Large intestine (tissue), 12 donors: Measurements from ENCODE around the gene PRCC. TPM values are rescaled to one million over a fixed set of nuclear protein-coding genes. Genes with fewer than 3 reads are reported as not detected.

ENCODE experiments used
- DNase-seq, 2 donors: peaks; one replicate each; pipeline versions ENCODE4 v3.0.0 to v3.0.0-alpha.2; 2013
- H3K27ac ChIP-seq: one replicate; pipeline ENCODE4 v1.5.1; 2013; ENCODE audit warnings: low read length
- H3K27me3 ChIP-seq: 2 replicates; pipeline ENCODE4 v1.6.1; 2013; ENCODE audit warnings: low read length; ENCODE audit not compliant: control insufficient read depth, insufficient read depth
- H3K36me3 ChIP-seq: 2 replicates; pipeline ENCODE4 v1.6.1; 2013; ENCODE audit warnings: low read length; ENCODE audit not compliant: control insufficient read depth, insufficient read depth
- H3K4me1 ChIP-seq: one replicate; pipeline ENCODE4 v1.6.1; 2013; ENCODE audit warnings: low read length; ENCODE audit not compliant: control insufficient read depth, insufficient read depth
- H3K4me3 ChIP-seq: one replicate; pipeline ENCODE4 v1.5.1; 2013; ENCODE audit warnings: low read length
- H3K9me3 ChIP-seq: one replicate; pipeline ENCODE4 v1.6.1; 2013; ENCODE audit warnings: mild to moderate bottlenecking, low read depth, low read length, moderate library complexity; ENCODE audit not compliant: control insufficient read depth
- WGBS: methylation state at CpG from one replicate; pipeline ENCODE4 v1.1.5; 2013; ENCODE audit warnings: low lambda C conversion rate; ENCODE audit not compliant: insufficient coverage; 5-methylcytosine and 5-hydroxymethylcytosine counted together
- long read RNA-seq, 11 donors: transcript quantifications; one replicate each; lab custom pipeline, GENCODE V29; 2026
- polyA plus RNA-seq: library from polyadenylated mRNA; unstranded; fragments of 120-200 nt; gene quantifications from one replicate; pipeline ENCODE4 v1.2.1, GENCODE V29; 2013

The PRCC gene, protein sequence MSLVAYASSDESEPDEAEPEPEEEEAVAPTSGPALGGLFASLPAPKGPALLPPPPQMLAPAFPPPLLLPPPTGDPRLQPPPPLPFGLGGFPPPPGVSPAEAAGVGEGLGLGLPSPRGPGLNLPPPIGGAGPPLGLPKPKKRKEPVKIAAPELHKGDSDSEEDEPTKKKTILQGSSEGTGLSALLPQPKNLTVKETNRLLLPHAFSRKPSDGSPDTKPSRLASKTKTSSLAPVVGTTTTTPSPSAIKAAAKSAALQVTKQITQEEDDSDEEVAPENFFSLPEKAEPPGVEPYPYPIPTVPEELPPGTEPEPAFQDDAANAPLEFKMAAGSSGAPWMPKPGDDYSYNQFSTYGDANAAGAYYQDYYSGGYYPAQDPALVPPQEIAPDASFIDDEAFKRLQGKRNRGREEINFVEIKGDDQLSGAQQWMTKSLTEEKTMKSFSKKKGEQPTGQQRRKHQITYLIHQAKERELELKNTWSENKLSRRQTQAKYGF
- 61.3 TPM for polyA plus RNA-seq
- long read RNA-seq, donor 1, partial matches to known transcripts, result 0 of 4 reads
- long read RNA-seq, donor 1, other reads (novel, unspliced or antisense), result 0 of 4 reads
- long read RNA-seq, donor 2, transcript PRCC-201 (7 exons, 2,105 nt), result major isoform, 11 of 18 reads
- long read RNA-seq, donor 2, partial matches to known transcripts, result 5 of 18 reads
- long read RNA-seq, donor 2, other reads (novel, unspliced or antisense), result 0 of 18 reads
- long read RNA-seq, donor 3, result 0 reads
- long read RNA-seq, donor 4, partial matches to known transcripts, result 0 of 4 reads
- long read RNA-seq, donor 4, other reads (novel, unspliced or antisense), result 0 of 4 reads
- long read RNA-seq, donor 5, transcript PRCC-201 (7 exons, 2,105 nt), result major isoform, 8 of 8 reads
- long read RNA-seq, donor 5, partial matches to known transcripts, result 0 of 8 reads
- long read RNA-seq, donor 5, other reads (novel, unspliced or antisense), result 0 of 8 reads
- long read RNA-seq, donor 6, transcript PRCC-201 (7 exons, 2,105 nt), result major isoform, 10 of 18 reads
- long read RNA-seq, donor 6, partial matches to known transcripts, result 8 of 18 reads
- long read RNA-seq, donor 6, other reads (novel, unspliced or antisense), result 0 of 18 reads
- long read RNA-seq, donor 7, transcript PRCC-201 (7 exons, 2,105 nt), result major isoform, 9 of 53 reads
- long read RNA-seq, donor 7, partial matches to known transcripts, result 30 of 53 reads
- long read RNA-seq, donor 7, other reads (novel, unspliced or antisense), result 13 of 53 reads
- long read RNA-seq, donor 8, transcript PRCC-201 (7 exons, 2,105 nt), result major isoform, 16 of 16 reads
- long read RNA-seq, donor 8, partial matches to known transcripts, result 0 of 16 reads
- long read RNA-seq, donor 8, other reads (novel, unspliced or antisense), result 0 of 16 reads
- long read RNA-seq, donor 9, transcript PRCC-201 (7 exons, 2,105 nt), result major isoform, 12 of 122 reads
- long read RNA-seq, donor 9, partial matches to known transcripts, result 88 of 122 reads
- long read RNA-seq, donor 9, other reads (novel, unspliced or antisense), result 20 of 122 reads
- long read RNA-seq, donor 10, transcript PRCC-201 (7 exons, 2,105 nt), result major isoform, 16 of 17 reads
- long read RNA-seq, donor 10, partial matches to known transcripts, result 0 of 17 reads
- long read RNA-seq, donor 10, other reads (novel, unspliced or antisense), result 0 of 17 reads
- long read RNA-seq, donor 11, transcript PRCC-201 (7 exons, 2,105 nt), result major isoform, 10 of 69 reads
- long read RNA-seq, donor 11, partial matches to known transcripts, result 38 of 69 reads
- long read RNA-seq, donor 11, other reads (novel, unspliced or antisense), result 20 of 69 reads

DNA sequence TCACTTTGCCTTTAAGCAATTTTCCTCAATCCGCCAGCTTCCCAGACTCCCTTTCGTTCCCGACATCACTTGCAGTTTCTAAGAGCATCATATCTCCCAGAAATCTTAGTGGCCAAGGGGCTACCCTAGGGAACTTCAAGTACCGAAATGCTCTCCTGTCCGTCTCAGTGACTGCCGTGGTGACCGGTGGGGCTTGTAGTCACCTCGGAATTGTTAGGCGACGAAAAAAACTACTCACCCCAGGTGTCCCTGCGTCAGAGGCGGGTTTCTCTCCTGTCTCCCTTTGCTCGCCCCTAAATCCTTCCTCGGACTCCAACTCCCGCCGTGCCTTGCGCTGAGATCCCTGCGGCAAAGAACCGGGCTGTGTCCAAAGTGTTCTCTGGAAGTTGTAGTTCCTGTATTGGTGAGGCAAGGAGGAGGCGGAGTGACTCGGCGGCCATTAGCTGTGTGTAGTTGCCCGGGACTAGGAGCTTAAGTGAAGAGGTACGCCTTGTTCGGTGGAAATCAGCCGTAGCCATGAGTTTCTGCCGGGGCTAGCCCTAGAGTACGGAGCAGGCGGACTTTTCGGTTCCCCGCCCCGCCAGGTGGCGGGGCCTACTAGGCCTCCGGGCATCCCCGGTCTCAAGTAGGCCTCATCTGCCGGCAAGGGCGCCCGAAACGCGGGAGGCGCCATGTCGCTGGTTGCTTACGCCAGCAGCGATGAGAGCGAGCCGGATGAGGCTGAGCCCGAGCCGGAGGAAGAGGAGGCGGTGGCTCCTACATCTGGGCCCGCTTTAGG is at the start of gene PRCC:
PRCC (plus strand) TSS at position 435 of the 778 bp plus-strand sequence; CDS start at position 672, 237 bp downstream.
- peak; percentile 100 for DNase-seq
- no CpG with 5 or more reads among the region's 50 CpGs for WGBS

DNA sequence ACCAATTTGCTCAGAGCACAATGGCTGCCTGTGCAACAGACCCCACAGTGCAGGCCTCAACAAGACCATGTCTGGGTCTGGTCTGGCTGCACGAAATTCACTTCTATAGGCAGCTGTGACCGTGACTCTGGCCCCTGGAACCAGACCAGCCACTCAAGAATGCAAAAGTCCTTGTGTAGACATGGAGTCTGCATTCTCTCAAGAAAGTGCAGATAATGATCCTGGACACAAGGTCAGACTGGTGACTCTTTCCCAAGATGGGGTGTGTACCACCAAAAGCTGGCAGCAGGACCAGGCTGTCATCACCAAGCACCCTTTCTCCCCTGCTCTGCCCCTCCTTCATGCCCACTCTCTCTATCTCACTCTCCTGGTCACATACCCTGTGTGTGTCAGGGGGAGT is 46.2 kb upstream of the PRCC start:
- Histone ChIP-seq H3K4me1 (peaks cover 10% of the 10 kb centered on the region), H3K27me3 (no peaks in the 10 kb centered on the region), H3K4me3 (no peak overlapping the region), H3K27ac (no peak overlapping the region), H3K9me3 (no peaks in the 10 kb centered on the region), H3K36me3 (peaks cover 40% of the 10 kb centered on the region)
- WGBS, result no CpG with 5 or more reads among the region's 2 CpGs
- no peak for DNase-seq

More for the DNA sequence above, at the start of gene PRCC:
- Histone ChIP-seq H3K27me3 (no peaks in the 10 kb centered on the region), H3K36me3 (peaks cover 14% of the 10 kb centered on the region), H3K9me3 (no peaks in the 10 kb centered on the region), H3K4me3 (peak within 1 kb of the TSS; percentile 98), H3K4me1 (peaks cover 15% of the 10 kb centered on the region), H3K27ac (peak within 1 kb of the TSS; percentile 92)

DNA sequence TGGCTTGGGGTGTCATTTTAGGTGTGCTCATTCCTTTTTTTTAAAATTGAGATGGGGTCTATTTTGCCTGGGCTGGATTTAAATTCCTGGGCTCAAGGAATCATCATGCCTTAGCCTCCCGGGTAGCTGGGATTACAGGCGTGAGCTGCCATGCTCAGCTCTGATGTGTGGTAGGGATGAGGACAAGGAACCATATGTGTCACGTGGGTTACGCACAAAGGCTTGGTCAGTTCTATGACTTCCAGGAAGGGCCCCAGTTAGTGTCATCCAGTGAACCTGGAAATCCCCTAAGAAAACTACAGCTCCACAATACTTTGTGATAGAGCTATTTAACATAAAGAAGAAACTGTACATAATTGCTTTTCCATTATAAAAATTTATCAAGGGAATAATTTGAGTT is 45.8 kb upstream of the PRCC start:
- Histone ChIP-seq H3K9me3 (no peaks in the 10 kb centered on the region), H3K4me3 (no peak overlapping the region), H3K27me3 (no peaks in the 10 kb centered on the region), H3K4me1 (peaks cover 14% of the 10 kb centered on the region), H3K27ac (no peak overlapping the region), H3K36me3 (peaks cover 40% of the 10 kb centered on the region)
- WGBS, result no CpG with 5 or more reads among the region's 4 CpGs
- no peak for DNase-seq

DNA sequence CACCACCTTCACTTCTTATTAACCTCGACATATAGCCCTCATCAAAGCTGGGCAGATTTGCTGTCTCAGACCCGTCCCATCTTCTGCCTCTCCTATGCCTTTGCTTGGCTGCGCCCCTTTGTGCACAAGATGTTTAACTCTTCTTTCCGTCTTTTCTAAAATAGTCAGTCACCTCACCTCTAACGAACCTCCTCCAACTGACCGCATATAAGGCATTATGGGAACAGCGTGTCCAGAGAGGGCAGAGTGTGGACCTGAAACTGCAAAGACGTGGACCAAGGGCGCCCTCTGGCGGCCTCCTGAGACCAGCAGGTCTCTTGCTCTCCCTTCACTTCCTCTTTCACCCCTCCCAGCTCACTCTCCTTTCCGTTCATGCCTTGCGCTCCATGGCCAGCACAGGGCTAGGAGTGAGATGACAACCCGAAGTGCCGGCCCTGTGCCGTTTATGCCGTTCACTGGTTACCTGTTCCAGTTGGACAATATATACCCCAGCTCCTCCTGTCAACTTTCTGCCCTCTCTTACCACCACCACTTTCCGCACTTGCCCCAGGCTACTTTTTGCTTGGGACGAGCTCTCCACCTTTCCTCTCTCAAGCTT is 41.6 kb upstream of the PRCC start:
- Histone ChIP-seq H3K9me3 (no peaks in the 10 kb centered on the region), H3K4me1 (peaks cover 33% of the 10 kb centered on the region), H3K4me3 (peak overlapping the region; percentile 76), H3K27me3 (no peaks in the 10 kb centered on the region), H3K36me3 (peaks cover 37% of the 10 kb centered on the region), H3K27ac (no peak overlapping the region)
- DNase-seq, result peak; percentile 82 to 86
- 100% methylated on average over 1 of the region's 18 CpGs for WGBS

DNA sequence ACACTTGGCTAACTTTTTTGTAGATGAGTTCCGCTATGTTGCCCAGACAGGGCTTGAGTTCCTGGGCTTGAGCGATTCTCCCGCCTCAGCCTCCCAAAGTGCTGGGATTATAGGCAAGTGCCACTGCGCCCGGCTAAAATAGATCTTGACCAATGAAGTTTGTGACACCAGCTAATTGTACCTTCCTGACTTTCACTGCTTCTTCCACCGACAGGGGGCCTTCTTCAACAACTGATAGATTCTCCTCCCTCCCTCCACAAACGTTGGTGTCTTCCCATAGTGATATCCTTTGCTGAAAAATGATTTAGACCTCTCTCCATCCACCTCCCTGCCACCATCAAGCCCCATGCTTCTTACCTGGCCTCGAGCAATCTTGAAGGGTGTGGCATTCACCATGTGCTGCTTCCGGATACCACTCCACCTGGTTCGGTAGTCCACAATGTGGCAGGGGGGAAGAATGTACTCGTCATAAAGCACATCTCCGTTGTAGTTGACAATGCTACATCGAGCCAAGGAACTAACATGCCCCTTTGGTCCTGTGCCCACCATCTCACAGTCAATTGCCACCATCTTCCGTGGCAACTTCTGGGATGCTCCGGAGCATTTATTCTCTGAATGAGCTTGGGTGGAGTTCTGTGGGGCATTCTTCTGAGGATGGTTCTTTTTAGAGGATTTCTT is 40.6 kb upstream of the PRCC start:
- Histone ChIP-seq H3K4me1 (peaks cover 33% of the 10 kb centered on the region), H3K9me3 (no peaks in the 10 kb centered on the region), H3K36me3 (peaks cover 28% of the 10 kb centered on the region), H3K27me3 (no peaks in the 10 kb centered on the region), H3K27ac (no peak overlapping the region), H3K4me3 (peak overlapping the region; percentile 76)
- 40% methylated on average over 2 of the region's 15 CpGs for WGBS
- peak in 1 of 2 donors; percentile 58 for DNase-seq

DNA sequence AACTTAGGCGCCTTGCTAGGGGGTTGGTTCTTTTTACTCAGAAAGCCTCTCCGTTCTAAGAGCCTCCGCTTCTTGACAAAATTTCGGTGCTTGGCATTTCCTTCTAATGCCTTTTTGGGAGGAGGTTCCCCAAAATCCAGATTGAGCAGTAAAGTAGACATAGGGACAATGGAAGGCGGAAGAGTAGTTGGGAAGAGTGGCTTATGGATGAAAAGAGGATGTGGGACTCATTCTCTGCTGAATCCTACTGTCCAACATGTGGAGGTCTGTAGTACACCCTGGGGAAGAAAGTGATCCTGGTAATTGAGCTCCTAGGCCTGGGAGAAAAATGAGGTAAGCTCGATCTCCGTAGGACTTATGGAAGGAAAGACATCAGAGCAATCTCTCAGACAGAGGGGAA is 39.8 kb upstream of the PRCC start:
- Histone ChIP-seq H3K27ac (peak overlapping the region; percentile 94), H3K36me3 (peaks cover 32% of the 10 kb centered on the region), H3K4me3 (peak overlapping the region; percentile 76), H3K27me3 (no peaks in the 10 kb centered on the region), H3K4me1 (peaks cover 33% of the 10 kb centered on the region), H3K9me3 (no peaks in the 10 kb centered on the region)
- WGBS, result 0% methylated on average over 2 of the region's 7 CpGs
- DNase-seq, result no peak

DNA sequence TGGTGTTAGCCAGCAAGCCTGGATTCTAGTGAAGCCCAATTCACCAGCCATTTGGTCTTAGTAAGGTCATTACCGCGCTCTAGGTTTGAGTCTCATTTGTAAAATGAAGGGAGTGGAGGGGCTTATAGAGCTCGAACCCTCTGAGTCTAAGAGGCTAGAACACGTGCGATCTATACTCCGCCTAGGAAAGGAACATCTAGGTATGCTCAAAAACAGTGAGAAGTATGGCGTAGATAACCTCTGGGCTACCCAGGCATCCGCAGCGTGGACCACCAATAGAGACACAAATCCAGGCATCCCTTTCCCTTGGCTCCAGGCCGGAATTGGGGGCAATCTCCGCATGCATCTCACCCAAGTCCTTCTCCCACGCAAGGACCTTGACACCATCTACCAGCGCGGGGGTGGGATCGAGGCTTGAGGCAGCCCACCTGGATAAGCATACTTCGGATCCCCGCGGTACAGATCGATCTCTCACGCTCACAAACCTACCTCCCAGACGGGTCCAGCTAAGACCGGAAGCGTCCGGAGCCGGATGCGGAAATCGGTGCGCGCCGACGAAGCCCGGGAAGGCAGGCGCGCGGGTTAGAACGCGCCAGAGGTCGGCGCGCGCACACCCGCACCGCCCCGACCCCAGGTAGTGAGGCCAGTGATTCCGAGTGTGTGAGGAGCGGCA is 39.3 kb upstream of the PRCC start, which contains the start of gene METTL25B:
METTL25B (plus strand) TSS at position 544 of the 673 bp plus-strand sequence. CDS start 636 bp downstream, outside the sequence.
- Histone ChIP-seq H3K27me3 (no peaks in the 10 kb centered on the region), H3K9me3 (no peaks in the 10 kb centered on the region), H3K36me3 (peaks cover 32% of the 10 kb centered on the region), H3K4me3 (peak within 1 kb of the TSS; percentile 76), H3K4me1 (peaks cover 33% of the 10 kb centered on the region), H3K27ac (peak within 1 kb of the TSS; percentile 94)
- peak; percentile 79 to 88 for DNase-seq
- WGBS, result no CpG with 5 or more reads among the region's 46 CpGs
